HCT116 (cell line): Measurements from ENCODE around the gene RIN3.

Experiments used
- CTCF ChIP-seq, 3 experiments: fragments of 200-600 bp in 1 of 3; sonication (generic) in 1 of 3; IDR thresholded peaks in 2 of 3; conservative IDR thresholded peaks in 1 of 3; 2 replicates each; pipeline ENCODE4 v1.5.1; 2012 to 2017; ENCODE audit warnings: low read depth in 2 of 3, low read length in 2 of 3, antibody characterized with exemption in 1 of 3, borderline replicate concordance in 1 of 3, control low read depth in 1 of 3, mild to moderate bottlenecking in 1 of 3, mixed read lengths in 1 of 3, mixed run types in 1 of 3, moderate library complexity in 1 of 3; ENCODE audit not compliant: insufficient read depth in 1 of 3
- ELF1 ChIP-seq: IDR thresholded peaks from 2 replicates; pipeline ENCODE4 v1.6.1; 2012; ENCODE audit warnings: low read depth, borderline replicate concordance
- EZH2 ChIP-seq: fragments of 200-600 bp; sonication (generic); IDR thresholded peaks from 2 replicates; pipeline ENCODE4 v1.6.1; 2017; ENCODE audit warnings: antibody characterized with exemption, mixed run types
- MAX ChIP-seq: IDR thresholded peaks from 2 replicates; pipeline ENCODE4 v1.6.1; 2012
- POLR2A ChIP-seq: IDR thresholded peaks from 2 replicates; pipeline ENCODE4 v1.7.0; 2011; ENCODE audit warnings: borderline replicate concordance; ENCODE audit not compliant: insufficient read depth, insufficient read length; ENCODE audit errors: extremely low read depth
- POLR2AphosphoS5 ChIP-seq: IDR thresholded peaks from 2 replicates; pipeline ENCODE4 v1.6.1; 2011; ENCODE audit warnings: mild to moderate bottlenecking, low read depth, low read length, moderate library complexity
- SIN3A ChIP-seq: IDR thresholded peaks from 2 replicates; pipeline ENCODE4 v1.6.1; 2012; ENCODE audit warnings: low read depth
- TCF7L2 ChIP-seq: IDR thresholded peaks from 2 replicates; pipeline ENCODE4 v1.7.0; 2011; ENCODE audit warnings: borderline replicate concordance, inconsistent platforms; ENCODE audit not compliant: insufficient read depth, insufficient read length; ENCODE audit errors: extremely low read depth
- ZFX ChIP-seq: fragments of 450-650 bp; IDR thresholded peaks from 2 replicates; pipeline ENCODE4 v1.6.1; 2017

- no peak for TF ChIP-seq CTCF (IDR thresholded peaks at IDR 0.05 in 2 of 3, conservative IDR thresholded peaks at IDR 0.05 in 1 of 3; ENCODE audit: borderline replicate concordance in 1 of 3, insufficient read depth in 1 of 3, low read depth in 2 of 3, low read length in 2 of 3)
- no peak for TF ChIP-seq POLR2A
- no peak for TF ChIP-seq ZFX
- TF ChIP-seq MAX = no peak
- no peak for TF ChIP-seq SIN3A
- no peak for TF ChIP-seq POLR2AphosphoS5
- no peak for TF ChIP-seq TCF7L2
- no peak for TF ChIP-seq EZH2
- no peak for TF ChIP-seq ELF1
These were observed 47.5 kb upstream of the RIN3 start for GRCh38 chr14:92466059-92466458.
